ENCODE measurements around the gene PRKCE.

Gene PRKCE

DNA sequence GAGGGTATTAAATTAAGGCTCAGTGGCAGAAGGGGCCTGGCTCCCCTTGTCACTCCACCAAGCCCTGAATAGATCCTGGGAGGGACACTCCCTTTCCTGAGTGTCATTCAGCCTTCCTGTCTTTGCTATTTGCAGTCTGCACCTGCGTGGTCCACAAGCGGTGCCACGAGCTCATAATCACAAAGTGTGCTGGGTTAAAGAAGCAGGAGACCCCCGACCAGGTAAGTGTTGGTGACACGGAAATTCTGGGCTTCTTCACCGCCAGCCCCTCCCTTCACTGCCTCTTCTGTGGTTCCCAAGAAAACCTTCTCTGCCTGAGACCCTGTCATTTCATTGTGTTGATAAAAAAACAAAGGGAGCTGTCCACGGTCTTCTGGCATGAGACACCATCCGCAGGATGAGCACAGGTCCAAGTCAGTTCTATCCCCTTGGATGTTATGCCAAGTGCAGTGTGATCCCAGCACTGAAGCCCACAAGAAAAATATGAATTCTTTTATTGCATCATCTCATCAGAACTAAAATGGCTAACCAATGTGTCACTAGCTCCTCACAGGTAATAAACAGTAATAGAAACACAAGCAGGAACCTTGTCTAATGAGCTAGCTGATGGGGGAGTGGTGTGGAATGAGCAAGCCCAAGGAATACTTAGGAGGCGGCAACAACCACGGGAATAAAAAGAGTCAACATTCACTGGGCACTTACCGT is 328.8 kb downstream of the PRKCE start:
- no peak for DNase-seq

- DNase-seq: no peak
Observed at GRCh38 chr2:45981384-45981930, 330.0 kb downstream of the PRKCE start.

DNA sequence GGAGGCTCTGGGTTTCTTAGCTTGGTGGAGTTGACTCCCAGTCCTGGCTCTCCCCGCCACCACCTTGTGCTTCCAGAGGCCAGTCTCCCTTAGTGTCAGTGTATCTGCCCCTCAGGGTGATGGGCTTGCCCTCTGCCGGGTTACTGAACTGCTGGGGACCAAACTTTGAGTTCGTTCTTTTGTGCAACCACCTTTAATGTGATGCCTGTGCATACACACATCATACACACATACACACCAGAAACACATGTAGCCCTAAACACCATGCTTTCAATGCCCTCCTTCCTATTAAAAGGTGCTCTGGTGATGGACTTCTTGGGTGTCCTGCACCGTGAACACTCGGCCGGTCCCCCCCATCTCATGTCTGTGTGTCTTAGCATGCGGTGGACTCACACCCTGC is 330.6 kb downstream of the PRKCE start:
- no peak for DNase-seq

- no peak for DNase-seq
Observed at GRCh38 chr2:45983213-45983612, 331.7 kb downstream of the PRKCE start.

- DNase-seq: no peak
Observed at GRCh38 chr2:45984366-45984765, 332.9 kb downstream of the PRKCE start.

GRCh38 chr2:45984896-45985473 is 333.5 kb downstream of the PRKCE start:
- no peak for DNase-seq

DNA sequence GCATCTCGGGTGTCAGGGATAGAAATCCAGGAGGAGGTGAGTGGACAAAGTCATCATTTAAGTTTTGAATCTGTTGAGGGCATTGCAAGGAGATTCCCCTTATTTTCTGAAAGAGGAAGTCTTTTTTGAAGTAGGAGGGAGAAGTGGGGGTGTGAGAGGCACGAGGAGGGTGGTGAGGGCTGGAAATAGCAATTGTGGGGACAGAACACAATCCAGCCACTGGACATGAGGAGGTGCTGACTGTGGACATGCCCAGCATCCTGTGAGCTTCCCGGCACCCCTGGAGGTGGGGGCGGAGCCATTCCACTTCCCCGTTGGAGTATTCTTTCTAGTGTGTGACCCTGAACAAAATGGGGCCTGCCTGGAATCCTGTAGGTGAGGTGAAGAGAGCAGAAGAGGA is 335.0 kb downstream of the PRKCE start:
- DNase-seq: no peak

- no peak for DNase-seq
Observed at GRCh38 chr2:45987856-45988255, 336.4 kb downstream of the PRKCE start.

DNA sequence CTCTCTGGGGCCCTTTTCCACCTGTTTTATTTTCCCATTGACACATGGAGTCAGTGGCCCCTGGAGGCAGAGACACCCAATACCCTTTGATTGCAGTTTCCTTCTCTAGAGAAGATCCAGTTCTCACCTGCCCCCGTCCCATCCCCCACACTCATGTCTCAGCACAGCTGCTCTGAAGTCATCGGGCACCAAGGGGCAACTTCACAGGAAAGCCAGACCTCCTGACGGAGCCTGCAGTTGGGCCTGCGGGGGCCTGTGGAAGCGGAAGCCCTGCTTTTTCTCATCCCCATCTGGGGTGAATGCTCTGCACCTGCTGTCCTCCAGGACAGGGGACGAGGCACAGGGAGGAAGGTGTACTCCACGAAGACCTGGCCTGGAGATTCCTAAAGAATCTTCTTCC is 337.4 kb downstream of the PRKCE start:
- no peak for DNase-seq

GRCh38 chr2:45990131-45990530 is 338.7 kb downstream of the PRKCE start:
- no peak for DNase-seq

DNA sequence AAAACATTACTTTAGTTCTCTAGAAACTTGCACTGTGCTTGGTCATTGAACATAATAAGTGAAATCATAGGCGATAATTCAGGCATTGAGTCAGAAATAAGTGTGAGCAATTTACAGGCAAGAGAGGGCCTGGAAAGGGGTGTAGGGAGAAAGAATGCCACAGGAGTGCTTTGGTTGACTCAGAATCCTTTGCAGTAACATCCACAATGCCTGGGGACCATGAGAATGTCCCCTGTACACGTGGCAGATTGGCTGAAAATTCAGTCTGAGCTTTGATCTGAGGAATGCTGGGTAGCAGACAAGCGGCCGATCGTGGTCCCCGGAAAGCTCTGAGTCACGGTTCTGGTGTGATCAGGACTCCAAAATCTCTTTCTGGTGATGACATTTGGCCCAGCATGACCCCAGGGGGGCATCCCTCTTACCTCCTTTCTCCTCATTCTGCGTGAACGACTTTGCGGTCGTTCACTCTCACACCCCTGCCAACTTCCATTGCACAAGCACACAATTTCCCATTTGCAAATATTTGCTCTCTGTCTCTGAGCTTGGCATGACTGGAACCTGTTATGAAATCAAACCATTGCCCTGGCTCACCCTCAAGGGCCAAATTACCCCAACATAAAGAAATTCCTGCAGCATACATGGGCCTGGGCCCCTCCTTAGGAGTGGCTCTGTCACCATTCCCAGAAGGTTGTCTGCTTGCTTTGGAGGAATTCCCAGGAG is 340.7 kb downstream of the PRKCE start:
- no peak for DNase-seq

DNA sequence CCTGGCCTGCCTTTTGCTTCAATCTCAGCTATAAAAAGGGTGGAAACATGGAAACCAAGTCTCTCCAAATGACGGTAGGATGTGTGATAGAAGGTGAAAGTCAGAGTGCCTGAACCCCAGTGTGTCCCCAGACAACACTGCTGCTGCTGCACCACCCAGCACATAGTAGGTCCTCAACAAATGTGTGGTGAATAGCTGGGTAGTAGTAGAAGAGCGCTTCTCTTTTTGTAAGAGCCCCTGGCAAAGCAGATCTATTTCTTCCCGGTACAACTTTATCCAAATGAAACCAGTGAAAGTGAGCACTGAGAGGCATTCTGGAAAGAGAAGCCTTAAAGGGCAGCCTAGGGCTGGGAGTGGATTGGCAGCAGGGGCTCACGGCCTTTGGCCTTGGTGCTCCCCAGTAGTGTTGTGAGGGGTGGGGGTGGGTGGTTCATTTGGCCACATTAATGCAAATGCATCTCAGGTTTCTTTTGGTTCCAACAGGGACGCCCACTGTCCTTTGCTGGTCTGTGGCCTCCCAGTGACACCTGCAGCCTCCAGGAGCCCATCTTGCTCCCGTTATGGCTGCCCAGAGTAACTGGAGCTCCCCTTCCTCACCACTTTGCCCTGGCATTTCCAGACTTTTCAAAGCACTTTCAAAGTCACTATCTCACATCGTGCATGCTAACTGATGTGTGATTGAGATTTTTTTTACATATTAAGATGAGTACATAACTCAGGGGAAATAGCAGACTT is 341.4 kb downstream of the PRKCE start:
- DNase-seq: no peak

- peak; percentile 66 for DNase-seq
Observed at GRCh38 chr2:45993476-45993991, 342.1 kb downstream of the PRKCE start.

- DNase-seq: no peak
Observed at GRCh38 chr2:45994060-45994459, 342.6 kb downstream of the PRKCE start.

GRCh38 chr2:46000660-46001059 is 349.2 kb downstream of the PRKCE start:
- no peak for DNase-seq

DNA sequence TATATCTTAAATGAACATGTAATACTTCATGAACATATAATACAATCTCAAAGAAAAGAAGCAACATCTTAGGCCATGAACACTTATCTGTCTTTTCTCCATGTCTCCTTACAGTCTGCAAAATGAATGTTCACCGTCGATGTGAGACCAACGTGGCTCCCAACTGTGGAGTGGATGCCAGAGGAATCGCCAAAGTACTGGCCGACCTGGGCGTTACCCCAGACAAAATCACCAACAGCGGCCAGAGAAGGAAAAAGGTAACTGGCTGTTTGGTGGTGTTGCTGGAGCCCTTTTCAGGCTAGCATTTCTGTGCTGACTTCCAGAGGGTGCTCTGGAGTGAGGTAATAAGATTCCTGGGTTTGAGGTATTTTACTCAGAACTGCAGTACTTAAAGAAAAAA is 349.8 kb downstream of the PRKCE start:
- no peak for DNase-seq

DNA sequence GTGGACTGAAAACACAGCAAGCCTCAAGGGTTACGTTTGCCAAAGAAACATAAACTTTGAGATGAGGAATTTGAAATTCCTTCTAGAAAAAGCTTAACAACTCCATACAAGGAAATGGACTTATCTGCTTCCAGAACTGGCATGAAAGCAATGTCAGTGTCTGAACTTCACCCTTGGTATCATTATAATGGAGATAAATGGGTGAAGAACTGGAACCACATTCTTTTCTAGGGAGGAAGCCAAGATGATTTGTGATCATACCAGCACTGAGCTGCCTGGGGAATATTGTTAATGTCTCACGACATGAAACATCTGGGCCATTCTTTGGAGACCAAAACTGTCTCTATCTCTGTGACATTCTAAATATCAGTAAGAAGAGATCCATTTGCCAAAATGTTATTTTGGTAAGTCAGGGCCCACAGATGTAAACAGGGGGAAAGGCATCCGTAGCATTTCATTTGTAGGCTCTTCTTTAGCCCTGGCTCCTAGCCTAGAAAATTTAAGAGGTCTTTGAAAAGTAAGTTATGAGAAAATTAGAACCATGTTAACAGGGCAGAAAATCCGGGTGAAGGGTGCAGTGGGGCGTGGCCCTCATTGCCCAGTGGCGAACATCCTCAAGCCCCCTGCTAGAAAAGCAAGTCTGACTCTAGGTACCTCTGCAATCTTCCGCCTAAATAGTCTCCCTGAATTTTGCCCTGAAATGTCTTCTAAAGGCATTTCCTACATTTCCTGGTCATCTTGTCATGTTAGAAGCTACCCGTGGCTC is 350.4 kb downstream of the PRKCE start:
- DNase-seq: no peak

DNA sequence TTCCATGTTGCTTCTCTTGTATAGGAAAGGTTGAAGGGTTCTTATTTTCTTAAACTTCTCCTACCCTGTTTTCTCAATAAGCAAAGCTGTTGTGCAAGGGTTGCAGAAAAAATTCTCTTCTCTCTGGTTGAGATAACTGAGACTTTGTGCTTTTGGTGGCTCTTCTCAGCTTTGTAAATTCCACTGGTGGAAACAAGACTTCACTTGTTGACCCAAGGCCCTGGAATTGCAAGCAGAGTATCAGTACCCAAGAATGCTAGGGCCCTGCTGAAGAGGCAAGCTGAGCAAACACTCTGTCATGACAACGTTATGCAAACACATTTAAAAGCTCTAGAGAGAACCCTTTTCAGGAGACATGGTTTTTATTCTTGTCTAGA is 351.0 kb downstream of the PRKCE start:
- DNase-seq: no peak

DNA sequence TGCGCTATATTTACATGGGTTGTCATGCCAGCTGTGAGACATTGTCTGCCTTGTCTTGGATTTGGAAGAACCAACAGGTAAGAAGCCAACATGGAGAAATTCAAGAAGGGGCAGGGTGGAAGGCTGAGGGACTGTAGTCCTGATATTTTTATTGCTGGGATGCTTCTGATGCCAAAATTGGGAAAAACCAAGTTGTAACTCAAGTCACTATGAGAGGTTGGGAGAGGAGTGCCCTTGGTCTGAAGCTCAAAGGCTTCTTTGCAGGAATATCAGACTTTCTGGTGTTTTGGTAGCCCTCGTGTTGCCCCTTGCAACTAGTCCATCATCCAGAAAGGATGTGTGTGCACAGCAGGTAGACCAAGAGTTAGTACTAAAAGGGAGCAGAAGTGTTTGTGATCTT is 351.5 kb downstream of the PRKCE start:
- DNase-seq: no peak

- DNase-seq: no peak
Observed at GRCh38 chr2:46003903-46004473, 352.5 kb downstream of the PRKCE start.

DNA sequence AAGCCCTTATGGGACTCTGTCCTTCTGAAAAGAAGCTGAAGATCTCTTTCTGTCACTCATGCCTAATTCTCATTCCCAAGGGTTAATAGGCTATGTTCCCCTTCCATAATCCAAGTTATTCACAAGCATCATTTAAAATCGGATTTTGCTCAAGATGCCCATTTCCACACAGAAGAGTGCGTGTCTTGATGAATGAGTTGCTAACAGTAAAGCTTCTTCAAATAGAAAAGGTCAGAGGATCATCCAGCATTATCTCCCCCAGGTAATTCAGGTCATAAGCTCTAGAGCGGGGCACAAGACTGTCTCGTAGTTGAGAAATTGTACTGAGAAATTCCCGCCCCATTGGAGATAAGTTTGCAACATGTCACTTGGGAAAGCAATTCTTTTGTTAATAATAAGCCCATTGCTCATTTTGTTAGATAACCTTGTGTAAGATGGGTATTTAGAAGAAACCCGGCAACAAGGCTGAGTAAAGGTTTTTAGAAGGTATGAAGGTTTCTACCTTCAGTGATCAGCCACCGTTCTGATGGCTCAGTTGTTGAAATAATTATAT is 355.1 kb downstream of the PRKCE start:
- no peak for DNase-seq

DNA sequence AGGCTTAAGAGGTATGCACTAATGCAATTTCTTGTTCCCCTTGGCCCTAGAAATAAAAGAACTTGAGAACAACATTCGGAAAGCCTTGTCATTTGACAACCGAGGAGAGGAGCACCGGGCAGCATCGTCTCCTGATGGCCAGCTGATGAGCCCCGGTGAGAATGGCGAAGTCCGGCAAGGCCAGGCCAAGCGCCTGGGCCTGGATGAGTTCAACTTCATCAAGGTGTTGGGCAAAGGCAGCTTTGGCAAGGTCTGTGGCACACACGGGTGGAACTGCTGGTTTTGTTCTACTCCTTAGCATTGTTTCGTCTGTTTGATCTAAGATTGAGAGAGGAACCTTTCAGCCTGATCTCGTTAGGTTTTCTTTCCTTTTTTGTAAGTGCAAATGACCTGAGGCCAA is 355.9 kb downstream of the PRKCE start:
- DNase-seq: no peak
